Measurements from ENCODE around the gene PPP6R1.

Gene PPP6R1

GRCh38 chr19:55279770-55280643, 21.2 kb upstream of the PPP6R1 start, which contains the start of gene HSPBP1:
Gene HSPBP1 (minus strand): TSS chr19:55280110. CDS start chr19:55279608, 502 bp downstream.
- H3K4me3 ChIP-seq (ENCODE audit: low read depth, low read length): peak within 1 kb of the TSS; percentile 98
- peaks cover 15% of the 10 kb centered on the region for H3K4me1 ChIP-seq (ENCODE audit: control insufficient read depth, insufficient read depth, low read length, unreplicated experiment)
- no peaks in the 10 kb centered on the region for H3K27me3 ChIP-seq (ENCODE audit: insufficient read depth, low read length)
- no peaks in the 10 kb centered on the region for H3K79me2 ChIP-seq (ENCODE audit: control insufficient read depth, insufficient read depth, low read length, unreplicated experiment)
- H3K27ac ChIP-seq (ENCODE audit: low read depth, low read length): peak within 1 kb of the TSS; percentile 75
- peak within 1 kb of the TSS; percentile 81 for H2AFZ ChIP-seq (ENCODE audit: low read length, unreplicated experiment)
- H3K36me3 ChIP-seq (ENCODE audit: insufficient read depth, low read length): no peaks in the 10 kb centered on the region

GRCh38 chr19:55279340-55279739, 20.5 kb upstream of the PPP6R1 start:
- peak overlapping the region; percentile 75; the same call in 1 of the 2 replicates for H3K27ac ChIP-seq (ENCODE audit: low read depth, low read length)
- no peak overlapping the region for H2AFZ ChIP-seq (ENCODE audit: low read length, unreplicated experiment)
- H3K36me3 ChIP-seq (ENCODE audit: insufficient read depth, low read length): no peaks in the 10 kb centered on the region

GRCh38 chr19:55278391-55279135, 19.7 kb upstream of the PPP6R1 start:
- H3K36me3 ChIP-seq (ENCODE audit: insufficient read depth, low read length): no peaks in the 10 kb centered on the region
- H3K27me3 ChIP-seq (ENCODE audit: insufficient read depth, low read length): no peaks in the 10 kb centered on the region
- H3K27ac ChIP-seq (ENCODE audit: low read depth, low read length): no peak overlapping the region
- H3K4me1 ChIP-seq (ENCODE audit: control insufficient read depth, insufficient read depth, low read length, unreplicated experiment): peaks cover 15% of the 10 kb centered on the region
- H3K4me3 ChIP-seq (ENCODE audit: low read depth, low read length): peak overlapping the region; percentile 98
- no peak overlapping the region for H2AFZ ChIP-seq (ENCODE audit: low read length, unreplicated experiment)
- no peaks in the 10 kb centered on the region for H3K79me2 ChIP-seq (ENCODE audit: control insufficient read depth, insufficient read depth, low read length, unreplicated experiment)

More at GRCh38 chr19:55279340-55279739, 20.5 kb upstream of the PPP6R1 start:
- Histone ChIP-seq H3K4me1 (ENCODE audit: control insufficient read depth, insufficient read depth, low read length, unreplicated experiment) (peaks cover 15% of the 10 kb centered on the region), H3K27me3 (ENCODE audit: insufficient read depth, low read length) (no peaks in the 10 kb centered on the region), H3K4me3 (ENCODE audit: low read depth, low read length) (peak overlapping the region; percentile 98), H3K79me2 (ENCODE audit: control insufficient read depth, insufficient read depth, low read length, unreplicated experiment) (no peaks in the 10 kb centered on the region)

- Histone ChIP-seq H3K27ac (ENCODE audit: low read depth, low read length) (no peak overlapping the region), H3K4me1 (ENCODE audit: control insufficient read depth, insufficient read depth, low read length, unreplicated experiment) (peaks cover 11% of the 10 kb centered on the region)
Measured at GRCh38 chr19:55277494-55277893, 18.7 kb upstream of the PPP6R1 start.

GRCh38 chr19:55276720-55277430, 18.1 kb upstream of the PPP6R1 start:
- Histone ChIP-seq H3K36me3 (ENCODE audit: insufficient read depth, low read length) (no peaks in the 10 kb centered on the region), H2AFZ (ENCODE audit: low read length, unreplicated experiment) (no peak overlapping the region), H3K27me3 (ENCODE audit: insufficient read depth, low read length) (no peaks in the 10 kb centered on the region), H3K4me3 (ENCODE audit: low read depth, low read length) (no peak overlapping the region), H3K27ac (ENCODE audit: low read depth, low read length) (no peak overlapping the region), H3K79me2 (ENCODE audit: control insufficient read depth, insufficient read depth, low read length, unreplicated experiment) (no peaks in the 10 kb centered on the region), H3K4me1 (ENCODE audit: control insufficient read depth, insufficient read depth, low read length, unreplicated experiment) (peaks cover 11% of the 10 kb centered on the region)

More at GRCh38 chr19:55277494-55277893, 18.7 kb upstream of the PPP6R1 start:
- Histone ChIP-seq H3K27me3 (ENCODE audit: insufficient read depth, low read length) (no peaks in the 10 kb centered on the region), H3K79me2 (ENCODE audit: control insufficient read depth, insufficient read depth, low read length, unreplicated experiment) (no peaks in the 10 kb centered on the region), H2AFZ (ENCODE audit: low read length, unreplicated experiment) (no peak overlapping the region), H3K36me3 (ENCODE audit: insufficient read depth, low read length) (no peaks in the 10 kb centered on the region), H3K4me3 (ENCODE audit: low read depth, low read length) (no peak overlapping the region)

GRCh38 chr19:55275851-55276719, 17.3 kb upstream of the PPP6R1 start:
- H3K36me3 ChIP-seq (ENCODE audit: insufficient read depth, low read length): no peaks in the 10 kb centered on the region
- no peak overlapping the region for H3K27ac ChIP-seq (ENCODE audit: low read depth, low read length)
- H3K4me1 ChIP-seq (ENCODE audit: control insufficient read depth, insufficient read depth, low read length, unreplicated experiment): peaks cover 11% of the 10 kb centered on the region
- H3K79me2 ChIP-seq (ENCODE audit: control insufficient read depth, insufficient read depth, low read length, unreplicated experiment): no peaks in the 10 kb centered on the region
- H3K4me3 ChIP-seq (ENCODE audit: low read depth, low read length): no peak overlapping the region
- H3K27me3 ChIP-seq (ENCODE audit: insufficient read depth, low read length): no peaks in the 10 kb centered on the region
- no peak overlapping the region for H2AFZ ChIP-seq (ENCODE audit: low read length, unreplicated experiment)

GRCh38 chr19:55273978-55274707, 15.3 kb upstream of the PPP6R1 start:
- H3K27ac ChIP-seq (ENCODE audit: low read depth, low read length): no peak overlapping the region
- no peaks in the 10 kb centered on the region for H3K27me3 ChIP-seq (ENCODE audit: insufficient read depth, low read length)
- H3K4me1 ChIP-seq (ENCODE audit: control insufficient read depth, insufficient read depth, low read length, unreplicated experiment): peaks cover 2% of the 10 kb centered on the region
- H3K4me3 ChIP-seq (ENCODE audit: low read depth, low read length): no peak overlapping the region
- no peak overlapping the region for H2AFZ ChIP-seq (ENCODE audit: low read length, unreplicated experiment)
- no peaks in the 10 kb centered on the region for H3K36me3 ChIP-seq (ENCODE audit: insufficient read depth, low read length)
- no peaks in the 10 kb centered on the region for H3K79me2 ChIP-seq (ENCODE audit: control insufficient read depth, insufficient read depth, low read length, unreplicated experiment)

- H3K79me2 ChIP-seq (ENCODE audit: control insufficient read depth, insufficient read depth, low read length, unreplicated experiment): no peaks in the 10 kb centered on the region
- no peaks in the 10 kb centered on the region for H3K4me1 ChIP-seq (ENCODE audit: control insufficient read depth, insufficient read depth, low read length, unreplicated experiment)
- no peak overlapping the region for H3K4me3 ChIP-seq (ENCODE audit: low read depth, low read length)
- no peak overlapping the region for H3K27ac ChIP-seq (ENCODE audit: low read depth, low read length)
- no peaks in the 10 kb centered on the region for H3K36me3 ChIP-seq (ENCODE audit: insufficient read depth, low read length)
- H2AFZ ChIP-seq (ENCODE audit: low read length, unreplicated experiment): no peak overlapping the region
- H3K27me3 ChIP-seq (ENCODE audit: insufficient read depth, low read length): no peaks in the 10 kb centered on the region
Measured at GRCh38 chr19:55272142-55272541, 13.3 kb upstream of the PPP6R1 start.

GRCh38 chr19:55270172-55270942, 11.5 kb upstream of the PPP6R1 start:
- no peak overlapping the region for H3K4me3 ChIP-seq (ENCODE audit: low read depth, low read length)
- H3K36me3 ChIP-seq (ENCODE audit: insufficient read depth, low read length): no peaks in the 10 kb centered on the region
- no peaks in the 10 kb centered on the region for H3K4me1 ChIP-seq (ENCODE audit: control insufficient read depth, insufficient read depth, low read length, unreplicated experiment)
- H3K27me3 ChIP-seq (ENCODE audit: insufficient read depth, low read length): no peaks in the 10 kb centered on the region
- H3K79me2 ChIP-seq (ENCODE audit: control insufficient read depth, insufficient read depth, low read length, unreplicated experiment): no peaks in the 10 kb centered on the region
- no peak overlapping the region for H2AFZ ChIP-seq (ENCODE audit: low read length, unreplicated experiment)
- H3K27ac ChIP-seq (ENCODE audit: low read depth, low read length): no peak overlapping the region

Data from ACC112 (cell line).